H9 (cell line): ENCODE measurements around the gene HTD2. TPM values are rescaled to one million over a fixed set of nuclear protein-coding genes. Genes with fewer than 3 reads are reported as not detected.

ENCODE experiments used
- DNase-seq: peaks from one replicate; pipeline ENCODE4 v3.0.0-alpha.2; 2017
- H2AFZ ChIP-seq: one replicate; pipeline ENCODE4 v1.6.1; 2013; ENCODE audit warnings: mild to moderate bottlenecking, low read length, control low read depth, moderate library complexity
- H2AK5ac ChIP-seq: 2 replicates; pipeline ENCODE4 v1.6.1; 2013; ENCODE audit warnings: low read length, control low read depth, mixed read lengths; ENCODE audit not compliant: insufficient read length
- H2BK120ac ChIP-seq: one replicate; pipeline ENCODE4 v1.6.1; 2013; ENCODE audit warnings: low read depth, mild to moderate bottlenecking, low read length, control low read depth, inconsistent platforms; ENCODE audit not compliant: poor library complexity, severe bottlenecking
- H2BK12ac ChIP-seq: 2 replicates; pipeline ENCODE4 v1.6.1; 2013; ENCODE audit warnings: low read length, control low read depth, mixed read lengths, low read depth; ENCODE audit not compliant: insufficient read length
- H2BK15ac ChIP-seq: 2 replicates; pipeline ENCODE4 v1.6.1; 2013; ENCODE audit warnings: low read depth, low read length, control low read depth
- H2BK20ac ChIP-seq: one replicate; pipeline ENCODE4 v1.6.1; 2013; ENCODE audit warnings: low read depth, mild to moderate bottlenecking, low read length, control low read depth, inconsistent platforms; ENCODE audit not compliant: poor library complexity, severe bottlenecking
- H2BK5ac ChIP-seq: 2 replicates; pipeline ENCODE4 v1.6.1; 2013; ENCODE audit warnings: low read length, control low read depth, mixed read lengths; ENCODE audit not compliant: insufficient read length
- H3K14ac ChIP-seq: 2 replicates; pipeline ENCODE4 v1.6.1; 2013; ENCODE audit warnings: low read length, control low read depth; ENCODE audit not compliant: insufficient read depth
- H3K18ac ChIP-seq: 2 replicates; pipeline ENCODE4 v1.6.1; 2013; ENCODE audit warnings: low read depth, mild to moderate bottlenecking, mixed read lengths, low read length, control low read depth; ENCODE audit not compliant: insufficient read length
- H3K23ac ChIP-seq: 2 replicates; pipeline ENCODE4 v1.6.1; 2013; ENCODE audit warnings: low read length, control low read depth, mixed read lengths, low read depth; ENCODE audit not compliant: insufficient read length
- H3K23me2 ChIP-seq: 2 replicates; pipeline ENCODE4 v1.6.1; 2013; ENCODE audit warnings: low read depth, mild to moderate bottlenecking, mixed read lengths, low read length, control low read depth; ENCODE audit not compliant: insufficient read length, poor library complexity, severe bottlenecking
- H3K27ac ChIP-seq: 2 replicates; pipeline ENCODE4 v1.5.1; 2013; ENCODE audit warnings: low read length, control low read depth, mixed read lengths, low read depth; ENCODE audit not compliant: insufficient read length
- H3K27me3 ChIP-seq: 2 replicates; pipeline ENCODE4 v1.6.1; 2013; ENCODE audit warnings: low read length, control low read depth, inconsistent platforms; ENCODE audit not compliant: insufficient read depth
- H3K4ac ChIP-seq: 2 replicates; pipeline ENCODE4 v1.6.1; 2013; ENCODE audit warnings: low read depth, mild to moderate bottlenecking, control low read depth, inconsistent platforms, low read length, moderate library complexity
- H3K4me1 ChIP-seq: 2 replicates; pipeline ENCODE4 v1.6.1; 2013; ENCODE audit warnings: low read length, control low read depth, inconsistent platforms; ENCODE audit not compliant: insufficient read depth
- H3K4me2 ChIP-seq: 2 replicates; pipeline ENCODE4 v1.6.1; 2013; ENCODE audit warnings: low read length, control low read depth, mixed read lengths; ENCODE audit not compliant: insufficient read length, insufficient read depth
- H3K56ac ChIP-seq: 2 replicates; pipeline ENCODE4 v1.6.1; 2013; ENCODE audit warnings: low read depth, mild to moderate bottlenecking, mixed read lengths, low read length, control low read depth; ENCODE audit not compliant: insufficient read length
- H3K79me1 ChIP-seq: 2 replicates; pipeline ENCODE4 v1.6.1; 2013; ENCODE audit warnings: low read depth, mild to moderate bottlenecking, moderate library complexity, low read length, control low read depth, inconsistent platforms; ENCODE audit not compliant: insufficient read depth, poor library complexity, severe bottlenecking
- H3K79me2 ChIP-seq: 2 replicates; pipeline ENCODE4 v1.6.1; 2013; ENCODE audit warnings: low read length, control low read depth, inconsistent platforms; ENCODE audit not compliant: insufficient read depth
- H3K9ac ChIP-seq: 2 replicates; pipeline ENCODE4 v1.6.1; 2013; ENCODE audit warnings: low read length, control low read depth, mixed read lengths; ENCODE audit not compliant: insufficient read length; ENCODE audit errors: extremely low read depth
- H3K9me3 ChIP-seq: one replicate; pipeline ENCODE4 v1.6.1; 2013; ENCODE audit warnings: low read depth, low read length, inconsistent platforms; ENCODE audit not compliant: control insufficient read depth
- H3T11ph ChIP-seq: one replicate; pipeline ENCODE4 v1.6.1; 2013; ENCODE audit warnings: mild to moderate bottlenecking, low read length, control low read depth, inconsistent platforms
- H4K20me1 ChIP-seq: one replicate; pipeline ENCODE4 v1.6.1; 2013; ENCODE audit not compliant: control insufficient read depth, insufficient read length, insufficient read depth
- H4K5ac ChIP-seq: 2 replicates; pipeline ENCODE4 v1.6.1; 2013; ENCODE audit warnings: low read depth, mild to moderate bottlenecking, mixed read lengths, low read length, control low read depth; ENCODE audit not compliant: insufficient read length
- H4K8ac ChIP-seq: replicated peaks from 2 replicates; pipeline ENCODE4 v1.6.1; 2013; ENCODE audit warnings: low read length, control low read depth, mixed read lengths, low read depth; ENCODE audit not compliant: insufficient read length
- H4K91ac ChIP-seq: 2 replicates; pipeline ENCODE4 v1.6.1; 2013; ENCODE audit warnings: low read depth, mild to moderate bottlenecking, moderate library complexity, mixed read lengths, low read length, control low read depth; ENCODE audit not compliant: insufficient read length
- H3K27ac Mint-ChIP-seq, 3 experiments: 2 replicates in 2 of 3; 3 replicates in 1 of 3; pipeline ENCODE4 v1.8.0; 2020 to 2021; ENCODE audit warnings: mixed read lengths in 3 of 3, mild to moderate bottlenecking in 1 of 3, moderate library complexity in 1 of 3
- H3K27me3 Mint-ChIP-seq: 2 replicates; pipeline ENCODE4 v1.8.0; 2021; ENCODE audit warnings: low read depth, mild to moderate bottlenecking, moderate library complexity, mixed read lengths
- H3K36me3 Mint-ChIP-seq, 3 experiments: 2 replicates in 2 of 3; 3 replicates in 1 of 3; pipeline ENCODE4 v1.8.0; 2020 to 2021; ENCODE audit warnings: low read depth in 3 of 3, mixed read lengths in 3 of 3; ENCODE audit not compliant: insufficient read depth in 1 of 3
- H3K4me1 Mint-ChIP-seq, 2 experiments: 2 replicates each; pipeline ENCODE4 v1.8.0; 2020; ENCODE audit warnings: mixed read lengths in 2 of 2
- H3K4me3 Mint-ChIP-seq, 2 experiments: 2 replicates in 1 of 2; 3 replicates in 1 of 2; pipeline ENCODE4 v1.8.0; 2020 to 2021; ENCODE audit warnings: mild to moderate bottlenecking in 2 of 2, mixed read lengths in 2 of 2, moderate library complexity in 1 of 2
- H3K9me3 Mint-ChIP-seq, 2 experiments: 2 replicates in 1 of 2; 3 replicates in 1 of 2; pipeline ENCODE4 v1.8.0; 2020; ENCODE audit warnings: mild to moderate bottlenecking in 2 of 2, mixed read lengths in 2 of 2, moderate library complexity in 1 of 2
- WGBS: extraction: QIAGEN DNeasy Blood & Tissue Kit; methylation state at CpG from one replicate; pipeline ENCODE4 v1.1.7; 2013; ENCODE audit warnings: missing lambda C conversion rate, low lambda C conversion rate, mixed read lengths; ENCODE audit not compliant: insufficient read length; ENCODE audit errors: extremely low coverage; 5-methylcytosine and 5-hydroxymethylcytosine counted together
- total RNA-seq: library from RNA; stranded (reverse); gene quantifications from 2 replicates; pipeline ENCODE4 v1.2.1, GENCODE V29; 2021
- TF ChIP-seq, protein P1 (sequence below): fragments of 200-600 bp; sonication (generic); conservative IDR thresholded peaks from 3 replicates; pipeline ENCODE4 v1.8.0; 2021; ENCODE audit warnings: antibody characterized with exemption, mild to moderate bottlenecking

HTD2 gene
- total RNA-seq, 1 experiment from 2014 or later: 13.4 TPM

GRCh38 chr3:58369038-58369437, 62.7 kb downstream of the HTD2 start:
- no CpG with 5 or more reads among the region's 1 CpG for WGBS
- Histone ChIP-seq H3K14ac (no peak overlapping the region), H3K27me3 (no peaks in the 10 kb centered on the region), H3K56ac (no peak overlapping the region), H3K4ac (no peak overlapping the region), H4K20me1 (no peaks in the 10 kb centered on the region), H2AK5ac (no peak overlapping the region), H3K18ac (no peak overlapping the region), H3K27ac (no peak overlapping the region), H3K79me1 (no peaks in the 10 kb centered on the region), H2BK12ac (no peak overlapping the region), H2AFZ (no peak overlapping the region), H3K4me1 (no peaks in the 10 kb centered on the region), H4K91ac (no peak overlapping the region), H4K5ac (no peak overlapping the region), H2BK120ac (no peak overlapping the region), H3K4me2 (no peak overlapping the region), H2BK20ac (no peak overlapping the region), H2BK15ac (no peak overlapping the region), H3K23ac (no peak overlapping the region), H3K9ac (no peak overlapping the region), H3T11ph (no peak overlapping the region), H3K23me2 (no peaks in the 10 kb centered on the region), H3K9me3 (no peaks in the 10 kb centered on the region), H3K79me2 (no peaks in the 10 kb centered on the region), H4K8ac (no peak overlapping the region), H2BK5ac (no peak overlapping the region)
- Mint-ChIP-seq H3K36me3 (no peaks in the 10 kb centered on the region; a peak in 2 of 7 replicates), H3K4me3 (no peak overlapping the region), H3K9me3 (no peaks in the 10 kb centered on the region), H3K27ac (peak overlapping the region in 1 of 3 experiments; percentile 4; a peak in 1 of 7 replicates), H3K27me3 (no peaks in the 10 kb centered on the region), H3K4me1 (peaks cover 13 to 16% of the 10 kb centered on the region in 2 experiments)
- DNase-seq: no peak
- TF ChIP-seq, protein P1, sequence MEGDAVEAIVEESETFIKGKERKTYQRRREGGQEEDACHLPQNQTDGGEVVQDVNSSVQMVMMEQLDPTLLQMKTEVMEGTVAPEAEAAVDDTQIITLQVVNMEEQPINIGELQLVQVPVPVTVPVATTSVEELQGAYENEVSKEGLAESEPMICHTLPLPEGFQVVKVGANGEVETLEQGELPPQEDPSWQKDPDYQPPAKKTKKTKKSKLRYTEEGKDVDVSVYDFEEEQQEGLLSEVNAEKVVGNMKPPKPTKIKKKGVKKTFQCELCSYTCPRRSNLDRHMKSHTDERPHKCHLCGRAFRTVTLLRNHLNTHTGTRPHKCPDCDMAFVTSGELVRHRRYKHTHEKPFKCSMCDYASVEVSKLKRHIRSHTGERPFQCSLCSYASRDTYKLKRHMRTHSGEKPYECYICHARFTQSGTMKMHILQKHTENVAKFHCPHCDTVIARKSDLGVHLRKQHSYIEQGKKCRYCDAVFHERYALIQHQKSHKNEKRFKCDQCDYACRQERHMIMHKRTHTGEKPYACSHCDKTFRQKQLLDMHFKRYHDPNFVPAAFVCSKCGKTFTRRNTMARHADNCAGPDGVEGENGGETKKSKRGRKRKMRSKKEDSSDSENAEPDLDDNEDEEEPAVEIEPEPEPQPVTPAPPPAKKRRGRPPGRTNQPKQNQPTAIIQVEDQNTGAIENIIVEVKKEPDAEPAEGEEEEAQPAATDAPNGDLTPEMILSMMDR: no peak

Other genes with a start within 250 kb of the HTD2 start
- not detected in 2 replicates for gene DNASE1L3, start 95.5 kb upstream of the HTD2 start, total RNA-seq
- gene ABHD6, start 68.7 kb upstream of the HTD2 start, total RNA-seq: 1.8 and 2.2 TPM in 2 replicates
- gene RPP14, start 275 bp upstream of the HTD2 start, total RNA-seq: 23.9 and 24.4 TPM in 2 replicates
- gene PXK, start 26.4 kb downstream of the HTD2 start, total RNA-seq: 3.3 and 3.4 TPM in 2 replicates
- 131 and 132 TPM in 2 replicates for gene PDHB, start 127.3 kb downstream of the HTD2 start, total RNA-seq
- gene KCTD6, start 185.6 kb downstream of the HTD2 start, total RNA-seq: 14.2 and 15.7 TPM in 2 replicates
- gene ACOX2, start 230.7 kb downstream of the HTD2 start, total RNA-seq: 0.85 and 1.6 TPM in 2 replicates